ENCODE measurements around the gene ADAMTS14. TPM values are rescaled to one million over a fixed set of nuclear protein-coding genes. Genes with fewer than 3 reads are reported as not detected.

The ADAMTS14 gene
- total RNA-seq, 1 donor from 2014 or later, result 19.4 TPM

- Histone ChIP-seq H3K4me1 (ENCODE audit: insufficient read depth, low read length) (peaks cover 15% of the 10 kb centered on the region), H3K27me3 (ENCODE audit: insufficient read depth, low read length) (no peaks in the 10 kb centered on the region), H4K20me1 (ENCODE audit: insufficient read depth, low read length) (no peaks in the 10 kb centered on the region), H3K4me3 (ENCODE audit: insufficient read depth, low read depth, low read length) (no peak within 1 kb of the TSS), H2AFZ (ENCODE audit: low read depth, low read length) (peak within 1 kb of the TSS; percentile 23), H3K9ac (ENCODE audit: low read length) (no peak within 1 kb of the TSS), H3K36me3 (ENCODE audit: insufficient read depth, low read length) (no peaks in the 10 kb centered on the region), H3K9me3 (ENCODE audit: insufficient read depth, low read depth, low read length) (no peaks in the 10 kb centered on the region), H3K27ac (ENCODE audit: low read depth, low read length) (no peak within 1 kb of the TSS), H3K79me2 (ENCODE audit: insufficient read depth, low read length) (no peaks in the 10 kb centered on the region), H3K4me2 (ENCODE audit: low read length) (no peak within 1 kb of the TSS)
- DNase-seq (ENCODE audit: low read depth) (no peak), FAIRE-seq (no peak)
- TF ChIP-seq EZH2 (IDR thresholded peaks at IDR 0.05; ENCODE audit: insufficient read depth, low read length), result no peak
- TF ChIP-seq, protein P1, sequence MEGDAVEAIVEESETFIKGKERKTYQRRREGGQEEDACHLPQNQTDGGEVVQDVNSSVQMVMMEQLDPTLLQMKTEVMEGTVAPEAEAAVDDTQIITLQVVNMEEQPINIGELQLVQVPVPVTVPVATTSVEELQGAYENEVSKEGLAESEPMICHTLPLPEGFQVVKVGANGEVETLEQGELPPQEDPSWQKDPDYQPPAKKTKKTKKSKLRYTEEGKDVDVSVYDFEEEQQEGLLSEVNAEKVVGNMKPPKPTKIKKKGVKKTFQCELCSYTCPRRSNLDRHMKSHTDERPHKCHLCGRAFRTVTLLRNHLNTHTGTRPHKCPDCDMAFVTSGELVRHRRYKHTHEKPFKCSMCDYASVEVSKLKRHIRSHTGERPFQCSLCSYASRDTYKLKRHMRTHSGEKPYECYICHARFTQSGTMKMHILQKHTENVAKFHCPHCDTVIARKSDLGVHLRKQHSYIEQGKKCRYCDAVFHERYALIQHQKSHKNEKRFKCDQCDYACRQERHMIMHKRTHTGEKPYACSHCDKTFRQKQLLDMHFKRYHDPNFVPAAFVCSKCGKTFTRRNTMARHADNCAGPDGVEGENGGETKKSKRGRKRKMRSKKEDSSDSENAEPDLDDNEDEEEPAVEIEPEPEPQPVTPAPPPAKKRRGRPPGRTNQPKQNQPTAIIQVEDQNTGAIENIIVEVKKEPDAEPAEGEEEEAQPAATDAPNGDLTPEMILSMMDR (IDR thresholded peaks at IDR 0.05; ENCODE audit: insufficient read depth, low read depth, low read length), result no peak
- H3K27ac Mint-ChIP-seq (ENCODE audit: unreplicated experiment), result peak within 1 kb of the TSS; percentile 49
- H3K9me3 Mint-ChIP-seq (ENCODE audit: unreplicated experiment), result no peaks in the 10 kb centered on the region
- no peak within 1 kb of the TSS for H3K4me3 Mint-ChIP-seq (ENCODE audit: unreplicated experiment)
- H3K36me3 Mint-ChIP-seq (ENCODE audit: low read depth, unreplicated experiment), result peaks cover 2% of the 10 kb centered on the region
- peaks cover 21% of the 10 kb centered on the region for H3K4me1 Mint-ChIP-seq (ENCODE audit: low read depth, unreplicated experiment)
- H3K27me3 Mint-ChIP-seq (ENCODE audit: low read depth, unreplicated experiment), result peaks cover 11% of the 10 kb centered on the region
These were observed 112.9 kb downstream of the ADAMTS14 start, which contains the start of gene TBATA for GRCh38 chr10:70785190-70785589. Gene TBATA, minus strand, starts transcription at chr10:70785377. Its CDS starts 1,998 bp downstream, at chr10:70783379.

- TF ChIP-seq, protein P1 (IDR thresholded peaks at IDR 0.05; ENCODE audit: insufficient read depth, low read depth, low read length), result no peak
- TF ChIP-seq EZH2 (IDR thresholded peaks at IDR 0.05; ENCODE audit: insufficient read depth, low read length), result no peak
- H3K27me3 ChIP-seq (ENCODE audit: insufficient read depth, low read length), result no peaks in the 10 kb centered on the region
- H3K9me3 ChIP-seq (ENCODE audit: insufficient read depth, low read depth, low read length), result no peaks in the 10 kb centered on the region
- no peak overlapping the region for H3K9ac ChIP-seq (ENCODE audit: low read length)
- peak overlapping the region; percentile 36 for H3K4me3 Mint-ChIP-seq (ENCODE audit: unreplicated experiment)
- no peaks in the 10 kb centered on the region for H3K79me2 ChIP-seq (ENCODE audit: insufficient read depth, low read length)
- H3K36me3 Mint-ChIP-seq (ENCODE audit: low read depth, unreplicated experiment), result no peaks in the 10 kb centered on the region
- H3K4me1 Mint-ChIP-seq (ENCODE audit: low read depth, unreplicated experiment), result peaks cover 23% of the 10 kb centered on the region
- H3K27me3 Mint-ChIP-seq (ENCODE audit: low read depth, unreplicated experiment), result no peaks in the 10 kb centered on the region
- peak; percentile 49 for DNase-seq (ENCODE audit: low read depth)
- peak overlapping the region; percentile 38 for H3K4me2 ChIP-seq (ENCODE audit: low read length)
- H3K36me3 ChIP-seq (ENCODE audit: insufficient read depth, low read length), result no peaks in the 10 kb centered on the region
- H2AFZ ChIP-seq (ENCODE audit: low read depth, low read length), result no peak overlapping the region
- H4K20me1 ChIP-seq (ENCODE audit: insufficient read depth, low read length), result no peaks in the 10 kb centered on the region
- no peak for FAIRE-seq
- H3K4me3 ChIP-seq (ENCODE audit: insufficient read depth, low read depth, low read length), result no peak overlapping the region
- no peaks in the 10 kb centered on the region for H3K9me3 Mint-ChIP-seq (ENCODE audit: unreplicated experiment)
- H3K27ac ChIP-seq (ENCODE audit: low read depth, low read length), result no peak overlapping the region
- H3K27ac Mint-ChIP-seq (ENCODE audit: unreplicated experiment), result peak overlapping the region; percentile 63
- peaks cover 15% of the 10 kb centered on the region for H3K4me1 ChIP-seq (ENCODE audit: insufficient read depth, low read length)
These were observed 114.6 kb downstream of the ADAMTS14 start for GRCh38 chr10:70786799-70787415.

DNA sequence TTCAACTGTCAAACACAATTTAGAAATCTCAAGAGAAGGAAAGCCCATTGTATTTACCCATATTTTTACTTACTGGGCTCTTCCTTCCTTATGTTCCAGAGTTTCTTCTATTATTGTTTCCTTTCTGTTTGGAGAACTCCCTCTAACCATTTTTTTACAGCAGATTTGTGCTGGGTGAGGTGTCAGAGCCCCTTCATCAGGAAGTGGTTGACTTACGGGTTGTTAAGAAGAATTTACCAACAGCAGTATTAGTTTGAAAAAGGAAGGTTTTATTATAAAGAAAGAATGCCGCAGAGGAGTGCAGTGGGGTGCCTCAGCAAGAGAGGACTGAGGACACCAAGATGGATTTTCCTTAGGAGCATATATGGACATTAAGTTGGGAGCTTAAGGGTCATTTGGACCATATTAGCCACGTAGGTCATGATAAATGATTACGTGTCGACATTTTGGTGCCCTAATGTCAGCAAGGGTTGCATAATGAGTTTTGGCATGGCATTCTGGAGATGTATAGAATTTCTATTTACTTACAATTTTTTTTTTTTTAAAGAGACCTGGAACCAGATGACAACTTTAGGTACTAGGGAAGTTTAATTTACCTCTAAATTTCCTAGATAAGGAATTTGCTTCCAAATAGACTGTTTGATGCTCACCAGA lies 119.2 kb downstream of the ADAMTS14 start:
- H3K27ac Mint-ChIP-seq (ENCODE audit: unreplicated experiment), result no peak overlapping the region
- H3K4me2 ChIP-seq (ENCODE audit: low read length), result no peak overlapping the region
- no peaks in the 10 kb centered on the region for H3K36me3 Mint-ChIP-seq (ENCODE audit: low read depth, unreplicated experiment)
- H4K20me1 ChIP-seq (ENCODE audit: insufficient read depth, low read length), result no peaks in the 10 kb centered on the region
- no peaks in the 10 kb centered on the region for H3K79me2 ChIP-seq (ENCODE audit: insufficient read depth, low read length)
- no peak overlapping the region for H3K27ac ChIP-seq (ENCODE audit: low read depth, low read length)
- H3K9me3 ChIP-seq (ENCODE audit: insufficient read depth, low read depth, low read length), result no peaks in the 10 kb centered on the region
- DNase-seq (ENCODE audit: low read depth), result no peak
- H3K27me3 Mint-ChIP-seq (ENCODE audit: low read depth, unreplicated experiment), result peaks cover 7% of the 10 kb centered on the region
- no peak overlapping the region for H2AFZ ChIP-seq (ENCODE audit: low read depth, low read length)
- TF ChIP-seq EZH2 (IDR thresholded peaks at IDR 0.05; ENCODE audit: insufficient read depth, low read length), result no peak
- TF ChIP-seq, protein P1 (IDR thresholded peaks at IDR 0.05; ENCODE audit: insufficient read depth, low read depth, low read length), result no peak
- no peak overlapping the region for H3K4me3 ChIP-seq (ENCODE audit: insufficient read depth, low read depth, low read length)
- peaks cover 5% of the 10 kb centered on the region for H3K27me3 ChIP-seq (ENCODE audit: insufficient read depth, low read length)
- H3K36me3 ChIP-seq (ENCODE audit: insufficient read depth, low read length), result no peaks in the 10 kb centered on the region
- no peak for FAIRE-seq
- no peak overlapping the region for H3K4me3 Mint-ChIP-seq (ENCODE audit: unreplicated experiment)
- H3K9ac ChIP-seq (ENCODE audit: low read length), result no peak overlapping the region
- H3K4me1 ChIP-seq (ENCODE audit: insufficient read depth, low read length), result peaks cover 6% of the 10 kb centered on the region
- peaks cover 11% of the 10 kb centered on the region for H3K4me1 Mint-ChIP-seq (ENCODE audit: low read depth, unreplicated experiment)
- peaks cover under 1% of the 10 kb centered on the region for H3K9me3 Mint-ChIP-seq (ENCODE audit: unreplicated experiment)

All from astrocyte (in vitro differentiated cells and primary cell).